ENCODE data around the gene TNFAIP8L2.

DNA sequence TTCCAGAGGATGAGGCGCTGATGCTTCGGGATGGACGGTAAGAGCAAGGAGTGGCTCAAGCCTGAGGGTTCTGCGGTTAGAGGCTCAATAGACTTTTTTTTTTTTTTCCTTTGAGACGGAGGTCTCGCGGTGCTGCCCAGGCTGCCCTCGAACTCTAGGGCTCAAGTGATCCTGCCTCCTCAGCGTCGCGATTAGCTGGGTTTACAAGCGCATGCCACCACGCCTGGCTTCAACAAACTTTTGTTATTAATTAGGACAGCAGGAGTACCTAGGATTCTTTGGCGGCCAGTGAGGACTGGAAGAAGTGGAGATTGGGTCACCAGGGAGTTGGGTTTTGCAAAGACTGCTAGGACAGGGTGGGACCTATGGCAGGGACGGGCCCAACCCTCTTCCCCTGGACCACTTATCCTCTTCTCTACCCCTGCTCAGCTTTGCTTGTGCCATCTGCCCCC lies 10.1 kb downstream of the TNFAIP8L2 start:
- TF ChIP-seq, protein P1, sequence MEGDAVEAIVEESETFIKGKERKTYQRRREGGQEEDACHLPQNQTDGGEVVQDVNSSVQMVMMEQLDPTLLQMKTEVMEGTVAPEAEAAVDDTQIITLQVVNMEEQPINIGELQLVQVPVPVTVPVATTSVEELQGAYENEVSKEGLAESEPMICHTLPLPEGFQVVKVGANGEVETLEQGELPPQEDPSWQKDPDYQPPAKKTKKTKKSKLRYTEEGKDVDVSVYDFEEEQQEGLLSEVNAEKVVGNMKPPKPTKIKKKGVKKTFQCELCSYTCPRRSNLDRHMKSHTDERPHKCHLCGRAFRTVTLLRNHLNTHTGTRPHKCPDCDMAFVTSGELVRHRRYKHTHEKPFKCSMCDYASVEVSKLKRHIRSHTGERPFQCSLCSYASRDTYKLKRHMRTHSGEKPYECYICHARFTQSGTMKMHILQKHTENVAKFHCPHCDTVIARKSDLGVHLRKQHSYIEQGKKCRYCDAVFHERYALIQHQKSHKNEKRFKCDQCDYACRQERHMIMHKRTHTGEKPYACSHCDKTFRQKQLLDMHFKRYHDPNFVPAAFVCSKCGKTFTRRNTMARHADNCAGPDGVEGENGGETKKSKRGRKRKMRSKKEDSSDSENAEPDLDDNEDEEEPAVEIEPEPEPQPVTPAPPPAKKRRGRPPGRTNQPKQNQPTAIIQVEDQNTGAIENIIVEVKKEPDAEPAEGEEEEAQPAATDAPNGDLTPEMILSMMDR (IDR thresholded peaks at IDR 0.05): no peak
- no peak for TF ChIP-seq POLR2A (IDR thresholded peaks at IDR 0.05)
